GM12878 (cell line): Measurements from ENCODE around the gene ARMC9. TPM values are rescaled to one million over a fixed set of nuclear protein-coding genes. Genes with fewer than 3 reads are reported as not detected.

Source experiments
- ATAC-seq: fragments of 200-7000 bp; cut with Tn5 transposase; 3 replicates; pipeline ENCODE4 v1.9.1; 2020; ENCODE audit warnings: mild to moderate bottlenecking, moderate library complexity
- BruUV-seq: library from RNA; stranded (reverse); fragments of 400-500 nt; replicated peaks from 2 replicates; lab custom pipeline; 2021; lab: Mats Ljungman, UMichigan
- CTCF ChIA-PET: fragments of 300-600 bp; sonication (Branson Sonifier 250); formaldehyde crosslinking; extraction: SDS; loops from one replicate; lab custom pipeline; 2021; ENCODE audit warnings: inconsistent platforms; lab: Yijun Ruan, JAX
- POLR2A ChIA-PET: fragments of 350-600 bp; formaldehyde crosslinking; extraction: SDS; loops from one replicate; lab custom pipeline; 2021; ENCODE audit warnings: inconsistent platforms; lab: Charles Lee
- RAD21 ChIA-PET: fragments of 300-600 bp; sonication (Branson Sonifier 250); formaldehyde crosslinking; loops from one replicate; lab custom pipeline; 2023; ENCODE audit warnings: antibody characterized with exemption; ENCODE audit not compliant: unreplicated experiment; lab: Charles Lee
- SMC1A ChIA-PET: fragments of 300-600 bp; sonication (Branson Sonifier 250); formaldehyde crosslinking; loops from one replicate; lab custom pipeline; 2023; ENCODE audit not compliant: unreplicated experiment, uncharacterized antibody; lab: Charles Lee
- DNase-seq: peaks from one replicate; pipeline ENCODE4 v3.0.0-alpha.2; 2011; ENCODE audit warnings: low read depth, low spot score
- FAIRE-seq: peaks from 3 replicates; lab custom pipeline; 2011; peaks lifted over from hg19 to GRCh38; lab: Jason Lieb, UNC
- H2AFZ ChIP-seq: 2 replicates; pipeline ENCODE4 v1.6.0; 2011; ENCODE audit warnings: low read depth, low read length, control low read depth; ENCODE audit not compliant: control insufficient read depth
- H3K27ac ChIP-seq: 2 replicates; pipeline ENCODE4 v1.5.1; 2011; ENCODE audit warnings: control low read depth; ENCODE audit not compliant: control insufficient read depth, insufficient read depth
- H3K27me3 ChIP-seq, 2 experiments: replicated peaks in 1 of 2; 2 replicates each; pipeline versions ENCODE4 v1.6.0 to v1.6.1; 2011; ENCODE audit warnings: low read length in 1 of 2; ENCODE audit not compliant: control insufficient read depth in 2 of 2, insufficient read depth in 2 of 2
- H3K36me3 ChIP-seq, 2 experiments: 2 replicates each; pipeline ENCODE4 v1.5.1; 2011; ENCODE audit warnings: low read length in 1 of 2; ENCODE audit not compliant: control insufficient read depth in 2 of 2, insufficient read depth in 2 of 2
- H3K4me1 ChIP-seq: 2 replicates; pipeline ENCODE4 v1.6.1; 2011; ENCODE audit warnings: mild to moderate bottlenecking, low read length, moderate library complexity, mixed read lengths; ENCODE audit not compliant: control insufficient read depth, insufficient read depth
- H3K4me2 ChIP-seq: 2 replicates; pipeline ENCODE4 v1.6.0; 2011; ENCODE audit warnings: control low read depth; ENCODE audit not compliant: control insufficient read depth, insufficient read depth
- H3K4me3 ChIP-seq: fragments of 200-600 bp; sonication (generic); 2 replicates; pipeline ENCODE4 v1.5.1; 2016
- H3K79me2 ChIP-seq: 2 replicates; pipeline ENCODE4 v1.6.0; 2011; ENCODE audit warnings: low read length; ENCODE audit not compliant: control insufficient read depth, insufficient read depth
- H3K9ac ChIP-seq: 2 replicates; pipeline ENCODE4 v1.8.0; 2011; ENCODE audit warnings: low read length, control low read depth, mixed read lengths; ENCODE audit not compliant: control insufficient read depth, insufficient read depth
- H3K9me3 ChIP-seq: replicated peaks from 3 replicates; pipeline ENCODE4 v1.5.1; 2011; ENCODE audit warnings: mild to moderate bottlenecking, low read length; ENCODE audit not compliant: control insufficient read depth, insufficient read depth
- H4K20me1 ChIP-seq: 2 replicates; pipeline ENCODE4 v1.6.0; 2011; ENCODE audit not compliant: control insufficient read depth, insufficient read depth
- ATF2 ChIP-seq: IDR thresholded peaks from 2 replicates; pipeline ENCODE4 v1.6.1; 2012; ENCODE audit warnings: low read length, inconsistent platforms
- BCLAF1 ChIP-seq: fragments of 450-650 bp; IDR thresholded peaks from 2 replicates; pipeline ENCODE4 v1.6.1; 2017; ENCODE audit warnings: antibody characterized with exemption, mild to moderate bottlenecking, moderate library complexity
- CEBPB ChIP-seq, 2 experiments: fragments of 150-350 bp in 1 of 2; IDR thresholded peaks; 2 replicates each; pipeline ENCODE4 v1.6.1; 2012 to 2014; ENCODE audit warnings: low read depth in 2 of 2, low read length in 2 of 2, borderline replicate concordance in 1 of 2, inconsistent platforms in 1 of 2
- EED ChIP-seq: sonication (generic); IDR thresholded peaks from 2 replicates; pipeline ENCODE4 v1.6.1; 2016; ENCODE audit warnings: antibody characterized with exemption, low read depth
- EP300 ChIP-seq, 2 experiments: fragments of 150-350 bp in 1 of 2; IDR thresholded peaks; 2 replicates each; pipeline ENCODE4 v1.6.1; 2011 to 2012; ENCODE audit warnings: low read depth in 2 of 2, low read length in 2 of 2, borderline replicate concordance in 1 of 2, improper control_type of control experiment in 1 of 2, inconsistent platforms in 1 of 2; ENCODE audit not compliant: control insufficient read depth in 1 of 2
- IRF3 ChIP-seq: fragments of 450-650 bp; IDR thresholded peaks from 2 replicates; pipeline ENCODE4 v1.6.1; 2014; ENCODE audit warnings: mild to moderate bottlenecking
- KDM1A ChIP-seq: fragments of 200-600 bp; sonication (generic); IDR thresholded peaks from 2 replicates; pipeline ENCODE4 v1.6.1; 2016; ENCODE audit warnings: borderline replicate concordance
- LARP7 ChIP-seq: fragments of 450-650 bp; IDR thresholded peaks from 2 replicates; pipeline ENCODE4 v1.6.1; 2017; ENCODE audit warnings: mild to moderate bottlenecking
- NKRF ChIP-seq: fragments of 450-650 bp; conservative IDR thresholded peaks from 2 replicates; pipeline ENCODE4 v1.6.1; 2017; ENCODE audit warnings: mild to moderate bottlenecking, moderate library complexity
- NR2C1 ChIP-seq: fragments of 450-650 bp; IDR thresholded peaks from 2 replicates; pipeline ENCODE4 v1.6.1; 2017; ENCODE audit warnings: antibody characterized with exemption, mild to moderate bottlenecking, moderate library complexity
- POLR2A ChIP-seq: IDR thresholded peaks from 2 replicates; pipeline ENCODE4 v1.6.1; 2011; ENCODE audit warnings: low read depth, mild to moderate bottlenecking, low read length
- STAT3 ChIP-seq: IDR thresholded peaks from 2 replicates; pipeline ENCODE4 v1.6.1; 2011; ENCODE audit warnings: low read depth, low read length, improper control_type of control experiment
- SUPT20H ChIP-seq: IDR thresholded peaks from 2 replicates; pipeline ENCODE4 v1.6.1; 2011; ENCODE audit warnings: low read depth, mild to moderate bottlenecking, low read length, moderate library complexity, borderline replicate concordance; ENCODE audit not compliant: control insufficient read depth
- WGBS: methylation state at CpG from one replicate; pipeline ENCODE4 v1.1.6; 2016; ENCODE audit warnings: low lambda C conversion rate; ENCODE audit not compliant: insufficient replicate concordance, insufficient coverage; ENCODE audit errors: missing lambda C conversion rate; 5-methylcytosine and 5-hydroxymethylcytosine counted together
- in situ Hi-C: fragments of 300-500 bp; cut with MboI; formaldehyde crosslinking; loops from 9 replicates; pipeline ENCODE4 v1.14.3; 2018; ENCODE audit warnings: mixed read lengths
- intact Hi-C: fragments of 100-400 bp; cut with micrococcal nuclease; formaldehyde crosslinking; loops from one replicate; pipeline ENCODE4 v1.14.2; 2022; ENCODE audit not compliant: unreplicated experiment
- polyA plus RNA-seq, 11 experiments: library from polyadenylated mRNA; depleted of rRNA in 4 of 11; unstranded in 6 of 11; stranded (reverse) in 5 of 11; fragments of >200 nt; fragmentation: Nextera tagmentation in 4 of 11; fragmentation: Illumina TruSeq in 1 of 11; extraction: Ambion mirVana in 4 of 11; extraction: Trizol in 1 of 11; gene quantifications; 1 replicate in 1 of 11; 2 replicates in 10 of 11; pipeline versions ENCODE4 v1.2.1 to v1.2.3, GENCODE V29; 2011 to 2016; ENCODE audit warnings: inconsistent platforms in 2 of 11, missing spikeins in 2 of 11, low read depth in 1 of 11
- total RNA-seq, 4 experiments: library from RNA; depleted of rRNA in 3 of 4; stranded (reverse); fragments of >200 nt in 3 of 4; fragmentation: Illumina TruSeq in 1 of 4; extraction: Trizol in 1 of 4; gene quantifications; 2 replicates each; pipeline versions ENCODE4 v1.2.1 to v1.2.3, GENCODE V29; 2013 to 2021

ARMC9 gene
- total and polyA plus RNA-seq, 10 of the 15 experiments (the other 5 are each of a cell fraction or from before 2014, with no cell fraction given): 3.8 to 21.8 (median 10.4) TPM

- H3K9ac ChIP-seq: no peak overlapping the region
- ChIA-PET POLR2A (no interaction called here), SMC1A (interaction anchor here (0.9 to 1.5 kb wide), 2 partner anchors 58 to 159 kb away, joined by 3 read pairs; no protein-coding TSS in a partner anchor), CTCF (interaction anchor here (0.8 to 1.9 kb wide), 5 partner anchors 9 to 114 kb away, joined by 3 to 6 read pairs (median 4); no protein-coding TSS in a partner anchor), RAD21 (no interaction called here)
- peaks cover 13% of the 10 kb centered on the region for H3K4me1 ChIP-seq
- ATAC-seq: no peak
- DNase-seq: no peak
- H3K4me3 ChIP-seq: no peak overlapping the region
- BruUV-seq: no TSS peak
- no peak overlapping the region for H3K27ac ChIP-seq
- no peak overlapping the region for H3K4me2 ChIP-seq
- 61% methylated on average over 8 of the region's 8 CpGs for WGBS
- FAIRE-seq: no peak
- H3K9me3 ChIP-seq: no peaks in the 10 kb centered on the region
- intact Hi-C loops: no loop called here
- no peak overlapping the region for H2AFZ ChIP-seq
- in situ Hi-C loops: no loop called here
- no peaks in the 10 kb centered on the region for H3K79me2 ChIP-seq
- no peak for TF ChIP-seq EP300 (IDR thresholded peaks at IDR 0.05; ENCODE audit: borderline replicate concordance in 1 of 2, control insufficient read depth in 1 of 2, low read depth in 2 of 2, low read length in 2 of 2)
- TF ChIP-seq STAT3: no peak
- no peak for TF ChIP-seq NKRF
- TF ChIP-seq POLR2A: no peak
- no peak for TF ChIP-seq EED
- TF ChIP-seq ATF2: no peak
- no peak for TF ChIP-seq LARP7
- TF ChIP-seq SUPT20H: no peak
- no peak for TF ChIP-seq IRF3
- TF ChIP-seq NR2C1: no peak
- no peak for TF ChIP-seq CEBPB (IDR thresholded peaks at IDR 0.05; ENCODE audit: borderline replicate concordance in 1 of 2, low read depth in 2 of 2, low read length in 2 of 2)
- no peak for TF ChIP-seq KDM1A
- TF ChIP-seq BCLAF1: no peak
- no peaks in the 10 kb centered on the region; a peak in 1 of 4 replicates for H3K36me3 ChIP-seq
- H3K27me3 ChIP-seq: no peaks in the 10 kb centered on the region
- H4K20me1 ChIP-seq: no peaks in the 10 kb centered on the region
Observed at GRCh38 chr2:231292472-231293134, 94.2 kb downstream of the ARMC9 start.
